ENCODE results near the gene RAP1GAP. TPM values are rescaled to one million over a fixed set of nuclear protein-coding genes. Genes with fewer than 3 reads are reported as not detected.

Gene RAP1GAP
- total RNA-seq, 2 experiments from 2014 or later, result not detected

- BruUV-seq (replicated peaks), result no TSS peak
These were observed 253 bp downstream of the RAP1GAP start for GRCh38 chr1:21668951-21669257.

GRCh38 chr1:21668232-21668950 is 766 bp downstream of the RAP1GAP start:
- Histone ChIP-seq H3K9me3 (ENCODE audit: low read length) (no peaks in the 10 kb centered on the region), H3K36me3 (ENCODE audit: insufficient read depth, low read length) (no peaks in the 10 kb centered on the region), H3K4me3 (ENCODE audit: low read depth, low read length, poor library complexity, severe bottlenecking) (no peak overlapping the region), H4K20me1 (ENCODE audit: insufficient read depth, low read length) (no peaks in the 10 kb centered on the region), H3K79me2 (ENCODE audit: insufficient read depth, low read depth, low read length) (no peaks in the 10 kb centered on the region), H3K4me1 (ENCODE audit: insufficient read depth, low read length, poor library complexity, severe bottlenecking) (no peaks in the 10 kb centered on the region), H3K4me2 (ENCODE audit: low read length) (no peak overlapping the region), H3K27ac (ENCODE audit: low read depth, low read length, poor library complexity, severe bottlenecking) (no peak overlapping the region), H3K9me2 (ENCODE audit: insufficient read depth, low read length) (no peaks in the 10 kb centered on the region), H2AFZ (ENCODE audit: low read length) (no peak overlapping the region)
- no TSS peak for BruUV-seq (replicated peaks)
- CTCF ChIA-PET (ENCODE audit: unreplicated experiment), result no interaction called here
- intact Hi-C loops (cut with micrococcal nuclease; ENCODE audit: unreplicated experiment), result no loop called here
- DNase-seq (ENCODE audit: low spot score), result no peak
- TF ChIP-seq CTCF (conservative IDR thresholded peaks at IDR 0.05; ENCODE audit: low read length), result no peak
- no peak for TF ChIP-seq EZH2phosphoT487 (IDR thresholded peaks at IDR 0.05; ENCODE audit: borderline replicate concordance, low read depth, low read length)
- POLR2A ChIA-PET, result no interaction called here

More at GRCh38 chr1:21668951-21669257, 253 bp downstream of the RAP1GAP start:
- H4K20me1 ChIP-seq (ENCODE audit: insufficient read depth, low read length), result no peaks in the 10 kb centered on the region
- H3K9me2 ChIP-seq (ENCODE audit: insufficient read depth, low read length), result no peaks in the 10 kb centered on the region
- no peaks in the 10 kb centered on the region for H3K36me3 ChIP-seq (ENCODE audit: insufficient read depth, low read length)
- no peak overlapping the region for H2AFZ ChIP-seq (ENCODE audit: low read length)
- no peaks in the 10 kb centered on the region for H3K4me1 ChIP-seq (ENCODE audit: insufficient read depth, low read length, poor library complexity, severe bottlenecking)
- H3K4me2 ChIP-seq (ENCODE audit: low read length), result no peak overlapping the region
- ChIA-PET CTCF (ENCODE audit: unreplicated experiment) (no interaction called here), POLR2A (no interaction called here)
- no peak overlapping the region for H3K4me3 ChIP-seq (ENCODE audit: low read depth, low read length, poor library complexity, severe bottlenecking)
- H3K27ac ChIP-seq (ENCODE audit: low read depth, low read length, poor library complexity, severe bottlenecking), result no peak overlapping the region
- intact Hi-C loops (cut with micrococcal nuclease; ENCODE audit: unreplicated experiment), result no loop called here
- H3K9me3 ChIP-seq (ENCODE audit: low read length), result no peaks in the 10 kb centered on the region
- H3K79me2 ChIP-seq (ENCODE audit: insufficient read depth, low read depth, low read length), result no peaks in the 10 kb centered on the region
- DNase-seq (ENCODE audit: low spot score), result no peak
- TF ChIP-seq EZH2phosphoT487 (IDR thresholded peaks at IDR 0.05; ENCODE audit: borderline replicate concordance, low read depth, low read length) (no peak), CTCF (conservative IDR thresholded peaks at IDR 0.05; ENCODE audit: low read length) (no peak)

- no peak overlapping the region for H3K4me3 ChIP-seq (ENCODE audit: low read depth, low read length, poor library complexity, severe bottlenecking)
- ChIA-PET POLR2A (no interaction called here), CTCF (ENCODE audit: unreplicated experiment) (no interaction called here)
- TF ChIP-seq CTCF (conservative IDR thresholded peaks at IDR 0.05; ENCODE audit: low read length) (no peak), EZH2phosphoT487 (IDR thresholded peaks at IDR 0.05; ENCODE audit: borderline replicate concordance, low read depth, low read length) (no peak)
- H3K36me3 ChIP-seq (ENCODE audit: insufficient read depth, low read length), result no peaks in the 10 kb centered on the region
- no peak for DNase-seq (ENCODE audit: low spot score)
- H3K4me1 ChIP-seq (ENCODE audit: insufficient read depth, low read length, poor library complexity, severe bottlenecking), result no peaks in the 10 kb centered on the region
- H3K79me2 ChIP-seq (ENCODE audit: insufficient read depth, low read depth, low read length), result no peaks in the 10 kb centered on the region
- H4K20me1 ChIP-seq (ENCODE audit: insufficient read depth, low read length), result no peaks in the 10 kb centered on the region
- no peaks in the 10 kb centered on the region for H3K9me3 ChIP-seq (ENCODE audit: low read length)
- no peak overlapping the region for H3K27ac ChIP-seq (ENCODE audit: low read depth, low read length, poor library complexity, severe bottlenecking)
- H3K9me2 ChIP-seq (ENCODE audit: insufficient read depth, low read length), result no peaks in the 10 kb centered on the region
- no peak overlapping the region for H3K4me2 ChIP-seq (ENCODE audit: low read length)
- intact Hi-C loops (cut with micrococcal nuclease; ENCODE audit: unreplicated experiment), result no loop called here
- BruUV-seq (replicated peaks), result no TSS peak
- H2AFZ ChIP-seq (ENCODE audit: low read length), result no peak overlapping the region
These were observed 1.6 kb downstream of the RAP1GAP start for GRCh38 chr1:21667348-21668231.
